ENCODE measurements around the gene ZNF180.
"Not testable (repeated sequence)": the region's sequence is repeated elsewhere in the genome, so short reads cannot be mapped to it uniquely, and the experiment has no call there.

The ZNF180 gene
- 15.6 reads per million, percentile 41 among the genes with 10 or more reads in this experiment for total RNA-seq

DNA sequence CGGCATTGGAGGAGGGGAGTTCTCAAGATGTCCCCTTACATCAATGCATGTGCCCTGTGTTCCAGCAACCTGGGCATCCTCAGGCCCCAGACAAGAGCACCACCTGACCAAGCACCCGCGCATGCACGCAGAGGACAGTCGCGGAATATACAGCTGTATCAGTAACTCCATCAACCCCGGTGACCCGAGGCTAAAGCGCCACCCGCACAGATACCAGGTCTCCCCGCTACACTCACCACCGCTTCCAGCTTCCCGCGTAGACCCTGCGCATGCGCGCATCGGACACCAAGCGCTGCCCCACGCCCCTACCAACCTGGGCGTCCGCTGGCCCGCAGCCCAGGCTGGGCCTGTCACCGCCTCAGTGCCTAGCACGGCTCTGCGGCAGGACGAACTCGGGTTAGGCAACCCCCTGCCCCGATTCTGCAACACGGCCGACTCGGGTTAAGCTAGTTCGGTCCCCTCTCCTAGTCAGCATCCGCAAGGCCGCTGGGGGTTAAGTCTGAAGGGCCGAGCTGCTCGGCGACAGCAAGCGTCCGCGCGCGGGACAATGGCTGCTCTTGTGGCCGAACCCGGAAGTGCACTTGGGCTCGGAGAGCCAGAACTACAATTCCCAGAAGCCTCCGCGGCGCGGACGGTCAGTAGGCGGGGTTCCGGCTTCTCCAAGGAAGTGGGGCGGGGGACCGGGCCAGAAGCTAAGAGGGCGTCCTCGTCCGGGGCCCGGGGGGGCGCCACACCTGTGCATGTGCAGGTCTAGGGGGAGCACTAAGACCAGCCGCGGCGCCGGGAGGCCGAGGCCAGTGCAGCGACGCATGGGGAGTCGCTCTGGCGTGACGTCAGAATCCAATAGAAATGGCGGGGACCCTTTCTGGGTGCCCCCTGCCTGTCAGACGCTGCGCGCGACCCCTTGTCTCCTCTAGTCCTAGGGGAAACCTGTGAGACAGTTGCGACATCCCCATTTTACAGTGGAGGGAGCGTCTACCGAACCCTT is at the start of gene ZNF180:
Gene ZNF180, minus strand, starts transcription at position 561 of the 988 bp plus-strand sequence. CDS start 3,188 bp downstream, outside the sequence.
- DNase-seq, result peak; percentile 95

DNA sequence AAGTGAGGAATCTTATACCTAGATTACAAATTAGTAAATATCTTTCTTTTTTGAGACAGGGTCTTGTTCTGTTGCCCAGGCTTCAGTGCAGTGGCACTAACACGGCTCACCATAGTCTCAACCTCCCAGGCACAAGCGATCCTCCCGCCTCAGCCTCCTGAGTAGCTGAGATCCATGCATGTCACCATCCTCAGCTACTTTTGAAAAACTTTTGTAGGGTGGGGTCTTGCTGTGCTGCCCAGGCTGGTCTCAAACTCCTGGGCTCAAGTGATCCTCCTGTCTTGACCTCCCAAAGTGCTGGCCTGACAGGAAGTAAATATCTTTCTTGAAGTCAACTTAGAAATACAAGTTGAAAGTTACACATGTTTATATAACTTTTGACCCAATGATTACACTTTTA is 49.2 kb upstream of the ZNF180 start:
- DNase-seq, result no peak

DNA sequence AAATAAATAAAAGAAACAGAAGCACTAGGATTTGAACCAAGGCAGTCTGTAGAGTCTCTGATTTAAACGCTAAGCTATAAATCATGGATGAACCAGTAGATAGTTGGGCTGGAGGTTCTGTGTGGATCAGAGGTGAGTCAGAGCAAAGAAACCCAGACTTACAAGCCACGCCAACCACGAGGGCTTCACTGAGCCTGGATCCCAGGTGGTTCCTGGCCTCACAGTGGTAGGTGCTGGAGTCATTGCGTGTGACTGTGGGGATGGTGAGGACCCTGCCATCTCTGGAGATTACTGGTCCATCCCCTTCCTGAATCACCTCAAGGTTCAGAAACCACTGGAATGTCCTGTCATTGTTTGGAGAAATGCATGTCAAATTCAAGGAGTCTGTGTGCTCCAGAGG is 48.4 kb upstream of the ZNF180 start:
- DNase-seq, result no peak

DNA sequence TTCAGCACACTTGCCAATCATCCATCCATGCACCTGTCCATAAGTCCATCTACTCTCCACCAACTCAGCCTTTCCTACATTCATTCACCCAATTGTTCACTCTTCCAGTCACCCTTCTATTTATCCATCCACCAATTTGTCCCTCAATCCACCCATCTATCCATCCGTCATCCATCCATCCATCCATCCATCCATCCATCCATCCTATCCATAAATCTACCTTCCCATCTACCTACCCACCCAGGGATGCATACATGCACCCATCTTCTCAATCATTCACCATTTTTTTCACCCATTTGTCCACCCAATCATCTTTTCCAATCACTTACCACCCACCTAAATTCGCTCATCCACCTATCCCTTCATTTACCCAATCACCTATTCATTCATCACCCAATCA is 43.7 kb upstream of the ZNF180 start:
- DNase-seq, result no peak

DNA sequence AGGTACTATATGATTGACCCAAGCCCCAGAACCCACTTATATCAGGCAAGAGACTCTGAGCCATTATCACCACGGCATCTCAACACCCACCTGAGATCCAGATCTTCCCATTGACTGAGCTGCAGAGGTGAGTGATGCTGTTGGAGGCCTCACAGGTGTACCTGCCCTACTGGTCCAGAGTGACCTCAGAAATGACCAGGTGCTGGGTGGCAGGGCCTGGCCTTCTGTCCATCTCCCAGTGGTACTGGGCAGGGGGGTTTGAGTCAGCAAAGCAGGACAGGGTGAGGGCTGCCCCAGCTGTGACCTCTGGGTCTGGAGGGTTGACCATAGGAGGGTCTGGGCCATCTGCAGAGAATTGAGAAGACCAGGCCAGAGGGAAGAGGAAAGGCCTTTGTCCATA is 42.3 kb upstream of the ZNF180 start:
- no peak for DNase-seq

DNA sequence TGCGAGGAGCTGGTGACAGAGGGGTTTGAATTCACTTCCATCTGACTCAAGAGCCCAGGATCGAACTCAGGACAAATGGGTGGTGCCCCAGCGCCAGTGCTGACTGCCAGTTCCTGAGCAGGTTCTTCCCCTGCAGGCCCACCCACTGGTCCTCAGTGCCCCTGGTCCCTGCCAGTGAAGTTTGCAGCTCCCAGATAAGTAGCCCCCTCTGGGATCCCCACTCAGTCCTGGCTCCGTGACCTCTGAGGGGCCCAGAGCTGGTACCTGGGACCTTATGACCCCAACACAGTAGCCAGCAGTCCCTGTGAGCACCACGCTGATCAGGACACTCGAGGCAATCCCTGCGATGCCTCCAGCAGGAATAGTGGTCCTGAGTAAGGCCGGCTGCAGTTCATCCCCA is 40.4 kb upstream of the ZNF180 start:
- DNase-seq, result no peak

DNA sequence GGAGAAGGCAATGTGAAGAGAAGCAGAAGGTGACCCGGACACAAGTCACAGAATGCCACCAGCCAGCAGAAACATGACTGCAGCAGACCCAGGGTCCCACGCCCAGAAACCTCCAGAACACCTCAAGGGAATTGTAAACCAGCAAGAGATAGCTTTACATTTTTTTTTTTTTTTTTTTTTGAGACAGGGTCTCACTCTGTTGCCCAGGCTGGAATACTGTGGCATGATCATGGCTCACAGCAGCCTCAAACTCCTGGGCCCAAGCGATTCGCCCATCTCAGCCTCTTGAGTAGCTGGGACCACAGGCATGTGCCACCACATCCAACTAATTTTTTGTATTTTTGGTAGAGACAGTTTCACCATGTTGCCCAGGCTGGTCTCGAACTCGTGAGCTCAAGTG is 39.7 kb upstream of the ZNF180 start:
- DNase-seq, result no peak

DNA sequence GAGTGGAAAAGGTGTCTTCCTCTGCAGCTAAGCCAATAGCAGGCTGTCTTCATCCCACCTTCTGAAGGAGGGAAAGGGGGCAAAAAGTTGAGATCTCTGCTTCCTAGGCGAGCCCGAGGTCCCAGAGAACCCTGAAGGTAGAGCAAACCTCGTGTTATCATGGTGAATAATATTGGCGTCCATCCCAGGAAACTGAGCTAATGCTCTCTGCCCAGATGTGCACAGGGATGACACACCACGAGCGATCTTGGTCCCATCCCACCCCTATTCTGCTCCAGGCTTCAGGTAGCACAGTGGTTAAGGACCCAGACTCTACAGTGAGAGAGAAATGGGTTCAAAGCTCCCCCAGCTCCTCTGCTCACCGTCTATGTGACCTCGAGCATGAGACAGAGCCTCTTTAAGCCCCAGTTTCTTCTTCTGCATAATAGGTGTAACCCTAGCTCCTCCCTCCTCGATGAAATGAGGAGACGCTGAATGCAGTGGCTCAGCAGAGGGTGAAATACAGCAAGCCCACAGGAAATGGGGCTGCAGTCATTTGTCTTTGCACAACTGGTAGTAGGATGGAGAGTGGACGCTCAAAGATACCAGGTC is 39.0 kb upstream of the ZNF180 start:
- DNase-seq, result no peak

DNA sequence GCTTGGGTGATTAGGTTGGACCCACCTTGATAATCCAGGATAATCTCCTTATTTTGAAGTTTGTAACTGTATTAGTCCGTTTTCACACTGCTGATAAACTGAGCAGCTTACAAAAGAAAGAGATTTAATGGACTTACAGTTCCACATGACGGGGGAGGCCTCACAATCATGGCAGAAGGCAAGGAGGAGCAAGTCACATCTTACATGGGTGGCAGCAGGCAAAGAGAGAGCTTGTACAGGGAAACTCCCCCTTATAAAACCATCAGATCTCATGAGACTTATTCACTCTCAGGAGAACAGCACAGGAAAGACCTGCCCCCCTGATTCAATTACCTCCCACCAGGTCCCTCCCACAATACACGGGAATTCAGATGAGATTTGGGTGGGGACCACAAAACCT is 35.0 kb upstream of the ZNF180 start:
- DNase-seq, result not testable (repeated sequence)

DNA sequence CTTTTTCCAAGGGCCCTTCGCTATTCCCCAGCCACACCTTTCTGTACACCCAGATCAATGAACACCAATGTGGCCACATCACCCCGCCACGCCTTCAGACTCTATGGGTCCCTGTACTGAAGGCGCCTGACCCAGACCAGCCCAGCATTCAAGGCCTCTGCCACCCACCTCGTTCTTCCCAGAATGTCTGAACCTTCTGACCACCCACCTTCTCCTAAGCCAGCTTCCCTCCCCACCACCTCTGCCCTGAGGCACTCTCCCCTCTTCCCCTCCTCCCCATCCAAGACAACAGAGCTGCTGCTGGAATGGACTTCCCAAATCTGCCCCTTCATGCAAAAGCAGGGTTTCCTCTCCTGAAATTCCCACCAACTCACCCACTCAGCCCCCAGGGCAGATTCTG is 32.5 kb upstream of the ZNF180 start:
- no peak for DNase-seq

DNA sequence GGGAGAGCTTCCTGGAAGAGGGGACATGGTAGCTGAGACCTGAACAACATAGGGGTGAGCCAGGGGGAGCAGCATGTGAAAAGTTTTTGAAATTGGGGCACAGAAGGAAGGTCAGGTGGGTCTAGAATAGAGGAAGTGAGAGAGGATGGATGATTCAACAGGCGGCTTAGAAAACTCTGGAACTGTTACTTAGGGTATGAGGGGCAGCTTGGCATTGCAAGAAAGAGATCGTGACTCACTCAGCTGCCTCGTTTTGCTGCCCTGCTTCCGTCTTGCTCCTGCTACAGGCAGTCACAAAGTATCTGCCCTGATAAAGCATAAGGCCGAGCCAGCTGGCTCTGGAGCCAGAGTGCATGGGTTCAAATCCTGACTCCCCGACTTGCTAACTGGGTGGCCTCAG is 30.5 kb upstream of the ZNF180 start:
- no peak for DNase-seq

DNA sequence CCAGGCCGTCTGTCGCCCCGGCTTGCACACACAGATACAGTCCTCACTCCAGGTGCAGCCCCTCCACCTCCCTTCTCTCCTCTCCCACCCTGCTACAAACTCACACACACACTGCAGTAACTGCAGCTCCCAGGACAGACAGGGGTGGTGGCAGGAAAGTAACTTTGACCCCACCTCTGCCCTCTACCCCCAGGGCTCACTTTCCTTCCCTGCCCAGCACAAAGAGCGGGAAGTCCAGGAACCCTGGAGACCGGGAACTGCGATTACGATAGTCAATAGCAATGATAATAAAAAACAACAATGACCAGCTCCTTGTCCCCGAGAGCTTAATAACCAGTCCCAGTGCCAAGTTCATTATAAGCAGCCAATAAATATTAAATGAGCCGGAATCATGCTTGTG is 29.2 kb upstream of the ZNF180 start, which contains the start of gene CEACAM20:
Gene CEACAM20, minus strand, starts transcription at position 140 of the 400 bp plus-strand sequence. CDS start 166 bp downstream, outside the sequence.
- no peak for DNase-seq

DNA sequence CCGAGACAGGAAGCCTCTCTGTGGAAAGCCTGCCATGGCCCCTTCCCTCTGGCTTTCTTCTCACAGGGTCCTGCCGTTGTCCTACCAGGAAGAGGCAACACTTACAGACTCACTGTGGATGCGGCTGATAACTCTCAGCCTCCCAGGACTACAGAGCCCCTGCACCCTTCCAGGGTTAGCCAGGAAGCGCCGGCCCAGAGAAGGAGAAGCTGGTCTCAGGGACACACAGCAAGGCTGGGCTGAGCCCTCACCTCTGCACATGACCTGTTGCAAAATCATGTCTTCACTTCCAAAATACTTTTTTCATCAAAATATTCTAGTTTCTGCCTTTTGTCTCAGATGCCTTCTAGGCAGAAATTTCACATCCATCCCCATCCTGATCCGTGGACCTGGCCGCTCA is 27.2 kb upstream of the ZNF180 start:
- no peak for DNase-seq

DNA sequence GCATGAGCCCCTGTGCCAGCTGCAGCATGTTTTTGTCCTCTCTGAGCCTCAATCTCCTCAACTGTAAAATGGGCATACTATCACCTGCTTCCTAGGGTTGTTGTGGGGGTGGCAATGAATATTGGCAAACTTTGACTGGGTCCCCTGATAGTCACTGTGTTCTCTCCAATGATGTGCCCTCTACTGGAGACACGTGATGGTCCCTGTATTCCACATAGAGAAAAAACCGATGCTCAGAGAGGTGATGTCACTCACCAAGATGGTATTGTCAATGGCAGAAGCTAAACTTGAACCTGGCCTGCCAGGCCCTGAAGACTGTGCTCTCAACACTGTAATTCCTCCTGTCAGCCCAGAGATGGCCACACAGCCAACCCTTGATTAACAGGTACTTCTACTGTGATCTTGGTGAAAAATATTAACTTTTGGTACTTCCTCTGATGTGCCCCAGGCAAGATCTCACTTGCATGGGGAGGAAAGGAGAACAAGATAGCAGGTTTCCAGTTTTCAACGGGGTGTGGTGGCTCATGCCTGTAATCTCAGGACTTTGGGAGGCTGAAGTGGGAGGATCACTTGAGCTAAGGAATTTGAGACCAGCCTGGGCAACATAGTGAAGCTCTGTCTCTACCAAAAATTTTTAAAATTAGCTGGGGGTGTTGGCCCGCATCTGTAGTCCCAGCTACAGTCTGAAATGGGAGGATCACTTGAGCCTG is 25.6 kb upstream of the ZNF180 start:
- no peak for DNase-seq

DNA sequence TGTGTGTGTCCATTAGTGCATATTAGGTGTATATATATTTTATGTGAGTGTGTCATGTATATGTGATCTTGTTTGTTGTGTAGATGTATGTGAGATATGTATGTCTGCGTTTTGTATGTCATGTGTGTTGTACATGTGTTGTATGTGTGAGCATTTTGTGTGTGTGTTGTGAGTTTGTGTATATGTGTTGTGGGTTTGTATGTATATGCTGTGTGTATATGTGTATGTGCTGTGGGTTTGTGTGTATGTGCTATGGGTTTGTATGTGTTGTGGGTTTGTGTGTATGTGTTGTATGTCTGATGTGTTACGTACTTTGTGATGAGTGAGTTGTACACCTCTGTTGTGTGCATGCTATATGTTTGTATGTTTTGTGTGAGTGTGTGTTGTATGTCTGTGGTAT is 21.0 kb upstream of the ZNF180 start:
- no peak for DNase-seq

DNA sequence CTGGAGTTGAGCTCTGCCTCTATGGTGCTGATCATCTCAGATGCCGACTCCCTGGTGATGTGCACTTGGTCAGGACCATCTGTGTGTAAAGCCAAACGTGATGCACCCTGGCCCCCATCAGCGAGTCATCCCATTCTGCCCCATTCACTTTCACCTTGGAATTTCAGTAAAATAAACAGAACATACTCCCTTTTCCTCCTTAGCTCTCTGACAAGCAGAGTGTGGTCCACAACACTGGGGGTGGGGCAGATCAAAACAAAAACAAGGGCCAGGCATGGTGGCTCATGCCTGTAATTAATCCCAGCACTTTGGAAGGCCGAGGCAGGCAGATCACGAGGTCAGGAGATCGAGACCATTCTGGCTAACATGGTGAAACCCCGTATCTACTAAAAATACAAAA is 16.8 kb upstream of the ZNF180 start:
- DNase-seq, result no peak

DNA sequence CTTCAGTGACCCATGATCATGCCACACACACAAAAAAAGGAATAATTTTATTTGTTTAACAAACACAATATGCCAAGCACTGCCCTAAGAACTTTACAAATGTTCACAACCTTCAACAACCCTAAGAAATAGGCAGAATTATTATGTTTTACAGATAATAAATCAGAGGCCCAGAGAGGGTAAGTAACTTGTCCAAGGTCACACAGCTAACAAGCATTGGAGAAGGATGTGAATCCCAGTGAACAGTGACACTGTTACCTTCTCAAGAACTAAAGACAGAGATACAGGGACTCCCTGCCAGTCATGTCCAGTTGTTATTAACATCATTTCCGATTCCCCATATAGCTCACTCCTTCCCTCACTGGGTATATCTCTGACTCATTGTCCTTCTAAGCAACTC is 15.6 kb upstream of the ZNF180 start:
- DNase-seq, result no peak

DNA sequence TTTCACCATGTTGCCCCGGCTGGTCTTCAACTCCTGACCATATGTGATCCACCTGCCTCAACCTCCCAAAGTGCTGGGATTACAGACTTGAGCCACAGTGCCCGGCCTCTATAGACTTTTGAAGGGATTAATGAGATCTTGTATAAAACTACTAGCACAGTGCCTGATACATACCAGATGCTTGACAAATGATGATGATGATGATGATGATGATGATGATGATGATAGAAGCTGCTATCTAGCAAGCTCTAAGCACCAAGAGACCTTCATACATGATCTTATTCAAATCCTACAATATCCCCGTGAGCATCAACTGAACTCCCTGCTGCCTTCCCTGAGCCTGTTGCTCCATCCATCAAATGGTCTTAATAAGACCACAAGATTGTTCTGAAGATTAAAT is 14.7 kb upstream of the ZNF180 start:
- DNase-seq, result no peak

DNA sequence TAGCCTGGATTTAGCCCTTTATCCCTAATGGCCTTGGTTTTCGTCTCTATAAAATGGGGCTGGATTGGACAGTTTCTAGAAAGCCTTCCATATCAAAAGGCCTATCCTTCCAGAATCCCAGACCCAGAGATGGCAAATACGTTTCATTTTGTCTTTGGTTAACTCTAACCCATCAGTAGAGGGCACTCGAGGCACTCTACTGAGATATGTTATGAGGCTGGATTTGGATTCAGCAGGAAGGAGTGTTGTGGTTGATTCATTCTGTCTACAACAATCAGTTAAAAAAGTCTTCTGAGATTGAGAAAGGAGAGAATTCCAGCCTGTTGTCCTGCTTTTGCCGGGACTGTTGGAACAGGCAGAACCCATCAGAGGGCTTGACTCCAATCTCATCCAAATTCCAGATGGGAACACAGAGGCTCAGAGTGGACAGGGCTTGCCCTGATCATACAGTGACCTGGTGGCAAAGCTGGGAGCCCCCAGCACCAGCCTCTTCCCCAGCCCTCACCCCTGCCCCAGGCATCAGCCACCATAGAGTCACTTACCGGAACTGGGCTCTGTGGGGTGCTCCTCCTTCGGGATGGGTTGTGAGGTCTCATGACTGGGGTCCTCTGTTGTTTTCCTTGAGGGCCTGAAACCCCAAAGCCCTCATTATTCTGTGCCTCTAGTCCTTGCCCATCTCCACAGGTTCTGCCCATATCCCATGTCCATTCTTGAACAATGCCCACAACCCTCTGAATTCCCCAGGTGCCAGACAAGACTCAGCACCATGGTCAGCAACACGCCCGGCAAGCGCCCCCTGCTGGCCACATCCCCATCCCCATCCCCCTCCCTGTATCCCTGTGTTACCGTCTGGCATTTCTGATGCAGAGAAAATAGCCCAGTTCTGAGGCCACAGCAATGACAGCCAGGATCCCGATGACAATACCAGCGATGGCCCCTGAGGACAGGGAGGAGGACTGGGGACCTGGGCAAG is 12.3 kb upstream of the ZNF180 start:
- no peak for DNase-seq

DNA sequence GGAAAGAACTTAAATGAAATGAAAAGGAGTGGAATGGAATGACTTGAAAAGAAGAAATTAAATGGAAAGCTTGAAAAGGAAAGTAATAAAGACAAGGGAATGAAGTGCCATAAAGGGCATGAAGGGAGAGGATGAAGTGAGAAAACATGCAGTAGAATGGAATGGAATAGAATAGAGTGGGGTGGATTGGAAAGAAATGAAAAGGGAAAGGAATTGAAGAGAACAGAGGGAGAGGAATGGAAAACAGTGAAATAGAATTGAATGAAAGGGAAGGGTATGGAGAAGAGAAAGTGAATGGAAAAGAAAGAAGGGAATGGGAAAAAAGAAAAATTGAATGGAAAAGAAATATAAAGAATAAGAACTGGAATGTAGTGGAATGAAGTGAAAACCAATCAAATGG is 9.2 kb upstream of the ZNF180 start:
- DNase-seq, result no peak

DNA sequence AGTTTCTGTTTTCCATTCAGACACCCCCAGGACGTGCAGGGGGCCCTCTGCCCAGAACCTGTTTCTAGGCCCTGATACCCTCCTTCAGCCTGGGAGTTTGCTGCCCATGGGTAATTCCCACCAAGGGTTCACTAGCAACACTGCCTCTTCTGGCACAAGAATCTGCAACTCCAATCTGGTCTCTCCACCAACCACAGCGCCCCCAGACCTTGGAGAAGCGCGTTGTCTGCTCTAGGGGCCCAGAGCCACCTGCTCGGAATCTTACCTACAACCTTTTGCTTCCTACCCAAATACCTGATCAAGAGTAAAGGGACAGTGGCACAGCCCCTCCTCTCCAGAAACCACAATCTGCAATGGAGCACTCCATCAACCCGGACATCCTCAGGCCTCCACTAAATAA is 763 bp downstream of the ZNF180 start:
- DNase-seq, result no peak

DNA sequence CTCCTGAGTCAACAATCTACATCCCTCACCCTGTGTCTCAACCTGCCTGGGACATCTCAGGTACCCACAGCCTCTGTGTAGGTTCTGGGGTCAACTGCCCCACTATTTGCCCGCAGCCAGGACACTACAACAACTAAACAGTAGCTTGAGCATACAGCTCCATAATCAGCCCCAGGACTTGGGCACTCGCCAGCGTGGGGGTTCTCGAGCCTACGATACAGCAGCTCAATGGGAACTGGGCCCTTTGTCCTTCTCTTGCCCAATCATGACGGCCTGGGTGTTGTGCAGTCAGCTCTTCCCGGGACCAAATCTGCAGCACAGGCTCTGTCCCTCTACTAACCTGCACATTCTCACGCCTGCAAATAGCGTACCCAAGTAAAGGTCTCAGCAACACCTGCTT is 1.3 kb downstream of the ZNF180 start:
- no peak for DNase-seq

Data from effector CD4-positive, alpha-beta T cell (primary cell).